Measurements from ENCODE around the gene PDE4A.

DNA sequence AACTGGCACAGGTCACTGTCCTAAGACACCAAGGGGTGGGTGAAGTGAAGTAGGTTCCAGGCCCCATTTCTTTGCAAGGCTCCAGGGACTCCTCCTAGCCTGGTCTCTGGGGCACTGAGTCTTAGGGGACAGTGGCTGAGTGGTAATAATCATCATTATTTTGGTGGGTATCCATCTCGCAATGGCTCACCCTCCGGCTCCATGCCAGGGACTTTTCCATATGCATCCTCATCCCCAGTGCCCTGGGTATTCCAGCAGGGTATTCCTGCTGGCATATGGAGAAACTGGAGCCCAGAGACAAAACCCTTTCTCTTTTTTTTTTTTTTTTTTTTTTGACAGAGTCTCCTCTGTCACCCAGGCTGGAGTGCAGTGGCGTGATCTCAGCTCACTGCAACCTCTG, 2.5 kb downstream of the PDE4A start:
- no peak for TF ChIP-seq POLR2AphosphoS5 (IDR thresholded peaks at IDR 0.05; ENCODE audit: insufficient read depth, low read depth, low read length)
- no peak for TF ChIP-seq EZH2 (IDR thresholded peaks at IDR 0.05; ENCODE audit: borderline replicate concordance, low read depth, low read length, severe bottlenecking)
- TF ChIP-seq CTCF (IDR thresholded peaks at IDR 0.05; ENCODE audit: extremely low read depth in 1 of 2, insufficient read depth in 1 of 2, low read depth in 1 of 2, low read length in 2 of 2), result no peak
- TF ChIP-seq POLR2A (IDR thresholded peaks at IDR 0.05; ENCODE audit: low read depth, low read length), result no peak
- TF ChIP-seq MYC (IDR thresholded peaks at IDR 0.05; ENCODE audit: low read depth, low read length), result no peak

Measured in endothelial cell of umbilical vein (primary cell).